HFFc6 (cell line): ENCODE results near the gene CEP250. TPM values are rescaled to one million over a fixed set of nuclear protein-coding genes. Genes with fewer than 3 reads are reported as not detected.

Experiments
- DNase-seq: peaks from one replicate; pipeline ENCODE4 v3.0.0-alpha.2; 2018
- H3K27ac Mint-ChIP-seq: 2 replicates; pipeline ENCODE4 v1.8.0; 2020; ENCODE audit warnings: mild to moderate bottlenecking, mixed read lengths
- H3K27me3 Mint-ChIP-seq: 2 replicates; pipeline ENCODE4 v1.8.0; 2021; ENCODE audit warnings: mild to moderate bottlenecking, moderate library complexity, mixed read lengths; ENCODE audit not compliant: insufficient read depth
- H3K36me3 Mint-ChIP-seq: 2 replicates; pipeline ENCODE4 v1.8.0; 2021; ENCODE audit warnings: low read depth, mixed read lengths
- H3K4me1 Mint-ChIP-seq: 2 replicates; pipeline ENCODE4 v1.8.0; 2020; ENCODE audit warnings: low read depth, mixed read lengths
- H3K4me3 Mint-ChIP-seq: 2 replicates; pipeline ENCODE4 v1.8.0; 2020; ENCODE audit warnings: mild to moderate bottlenecking, moderate library complexity, mixed read lengths
- H3K9me3 Mint-ChIP-seq: 2 replicates; pipeline ENCODE4 v1.8.0; 2020; ENCODE audit warnings: mild to moderate bottlenecking, mixed read lengths
- long read RNA-seq: library from polyadenylated mRNA; unstranded; transcript quantifications from one replicate; pipeline ENCODE4 v2.0.0, GENCODE V29; 2019
- total RNA-seq, 6 experiments: library from RNA; stranded (reverse); fragmentation: NEBNext Ultra II Directional; extraction: Animal tissue kit (Norgen Biotek cat#: 25700); gene quantifications; 2 replicates in 1 of 6; 3 replicates in 5 of 6; pipeline ENCODE4 v1.2.3, GENCODE V29; 2021
- TF ChIP-seq, protein P1 (sequence below): fragments of 200-600 bp; sonication (generic); IDR thresholded peaks from 2 replicates; pipeline ENCODE4 v1.5.0; 2021; ENCODE audit warnings: antibody characterized with exemption, mild to moderate bottlenecking

CEP250 gene, protein sequence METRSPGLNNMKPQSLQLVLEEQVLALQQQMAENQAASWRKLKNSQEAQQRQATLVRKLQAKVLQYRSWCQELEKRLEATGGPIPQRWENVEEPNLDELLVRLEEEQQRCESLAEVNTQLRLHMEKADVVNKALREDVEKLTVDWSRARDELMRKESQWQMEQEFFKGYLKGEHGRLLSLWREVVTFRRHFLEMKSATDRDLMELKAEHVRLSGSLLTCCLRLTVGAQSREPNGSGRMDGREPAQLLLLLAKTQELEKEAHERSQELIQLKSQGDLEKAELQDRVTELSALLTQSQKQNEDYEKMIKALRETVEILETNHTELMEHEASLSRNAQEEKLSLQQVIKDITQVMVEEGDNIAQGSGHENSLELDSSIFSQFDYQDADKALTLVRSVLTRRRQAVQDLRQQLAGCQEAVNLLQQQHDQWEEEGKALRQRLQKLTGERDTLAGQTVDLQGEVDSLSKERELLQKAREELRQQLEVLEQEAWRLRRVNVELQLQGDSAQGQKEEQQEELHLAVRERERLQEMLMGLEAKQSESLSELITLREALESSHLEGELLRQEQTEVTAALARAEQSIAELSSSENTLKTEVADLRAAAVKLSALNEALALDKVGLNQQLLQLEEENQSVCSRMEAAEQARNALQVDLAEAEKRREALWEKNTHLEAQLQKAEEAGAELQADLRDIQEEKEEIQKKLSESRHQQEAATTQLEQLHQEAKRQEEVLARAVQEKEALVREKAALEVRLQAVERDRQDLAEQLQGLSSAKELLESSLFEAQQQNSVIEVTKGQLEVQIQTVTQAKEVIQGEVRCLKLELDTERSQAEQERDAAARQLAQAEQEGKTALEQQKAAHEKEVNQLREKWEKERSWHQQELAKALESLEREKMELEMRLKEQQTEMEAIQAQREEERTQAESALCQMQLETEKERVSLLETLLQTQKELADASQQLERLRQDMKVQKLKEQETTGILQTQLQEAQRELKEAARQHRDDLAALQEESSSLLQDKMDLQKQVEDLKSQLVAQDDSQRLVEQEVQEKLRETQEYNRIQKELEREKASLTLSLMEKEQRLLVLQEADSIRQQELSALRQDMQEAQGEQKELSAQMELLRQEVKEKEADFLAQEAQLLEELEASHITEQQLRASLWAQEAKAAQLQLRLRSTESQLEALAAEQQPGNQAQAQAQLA (N-terminal part only)
- 10 to 100 TPM; 18.3 to 26.3 (median 22.9) TPM for total RNA-seq
- long read RNA-seq, partial matches to known transcripts, result 8 of 17 reads
- long read RNA-seq, other reads (novel, unspliced or antisense), result 9 of 17 reads

DNA sequence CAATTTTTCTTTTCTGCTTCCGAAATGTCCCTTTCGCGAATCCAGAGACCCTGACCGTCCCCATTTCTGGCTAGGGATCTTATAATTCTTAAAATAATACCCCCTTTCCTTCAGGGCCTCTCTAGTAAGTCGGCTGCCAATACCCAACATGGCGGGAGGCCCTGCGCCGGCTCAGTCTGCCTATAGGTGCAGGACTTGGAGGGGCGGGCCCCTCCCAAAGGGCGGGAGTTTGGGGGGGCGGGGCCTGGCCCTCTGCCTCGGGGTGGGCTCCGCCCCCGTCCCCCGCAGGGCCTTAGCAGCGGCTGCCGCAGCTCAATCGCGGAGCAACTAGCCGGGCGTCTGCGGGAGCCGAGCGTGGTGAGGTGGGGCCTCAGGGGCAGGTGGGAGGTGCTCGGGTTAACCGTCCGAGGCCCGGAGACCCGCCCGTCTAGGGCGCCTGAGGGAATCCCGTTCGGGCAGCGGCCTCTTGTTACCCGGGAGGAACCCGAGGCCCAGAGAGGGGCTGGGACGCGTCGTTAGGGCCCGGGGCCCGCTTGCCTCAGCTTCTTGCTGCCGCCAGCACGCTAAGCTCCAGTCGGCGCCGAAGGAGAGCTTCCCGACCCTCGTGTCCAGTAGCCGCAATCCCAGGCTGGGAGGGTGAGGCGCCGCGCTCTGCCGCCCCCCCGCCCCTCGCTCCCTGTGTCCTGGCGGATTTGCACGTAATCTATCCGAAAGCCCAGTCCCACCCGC, at the start of gene CEP250:
Gene CEP250, plus strand, starts transcription at position 718 of the 729 bp plus-strand sequence. CDS start 6,770 bp downstream, outside the sequence.
- TF ChIP-seq, protein P1, sequence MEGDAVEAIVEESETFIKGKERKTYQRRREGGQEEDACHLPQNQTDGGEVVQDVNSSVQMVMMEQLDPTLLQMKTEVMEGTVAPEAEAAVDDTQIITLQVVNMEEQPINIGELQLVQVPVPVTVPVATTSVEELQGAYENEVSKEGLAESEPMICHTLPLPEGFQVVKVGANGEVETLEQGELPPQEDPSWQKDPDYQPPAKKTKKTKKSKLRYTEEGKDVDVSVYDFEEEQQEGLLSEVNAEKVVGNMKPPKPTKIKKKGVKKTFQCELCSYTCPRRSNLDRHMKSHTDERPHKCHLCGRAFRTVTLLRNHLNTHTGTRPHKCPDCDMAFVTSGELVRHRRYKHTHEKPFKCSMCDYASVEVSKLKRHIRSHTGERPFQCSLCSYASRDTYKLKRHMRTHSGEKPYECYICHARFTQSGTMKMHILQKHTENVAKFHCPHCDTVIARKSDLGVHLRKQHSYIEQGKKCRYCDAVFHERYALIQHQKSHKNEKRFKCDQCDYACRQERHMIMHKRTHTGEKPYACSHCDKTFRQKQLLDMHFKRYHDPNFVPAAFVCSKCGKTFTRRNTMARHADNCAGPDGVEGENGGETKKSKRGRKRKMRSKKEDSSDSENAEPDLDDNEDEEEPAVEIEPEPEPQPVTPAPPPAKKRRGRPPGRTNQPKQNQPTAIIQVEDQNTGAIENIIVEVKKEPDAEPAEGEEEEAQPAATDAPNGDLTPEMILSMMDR, result no peak
- H3K4me1 Mint-ChIP-seq, result peaks cover 30% of the 10 kb centered on the region
- H3K36me3 Mint-ChIP-seq, result peaks cover 2% of the 10 kb centered on the region; the same call in 1 of the 2 replicates
- H3K27ac Mint-ChIP-seq, result peak within 1 kb of the TSS; percentile 97
- peak; percentile 83 for DNase-seq
- H3K4me3 Mint-ChIP-seq, result peak within 1 kb of the TSS; percentile 91
- H3K9me3 Mint-ChIP-seq, result no peaks in the 10 kb centered on the region
- peaks cover 2% of the 10 kb centered on the region for H3K27me3 Mint-ChIP-seq

- Mint-ChIP-seq H3K27ac (no peak overlapping the region), H3K4me1 (peaks cover 3% of the 10 kb centered on the region), H3K27me3 (no peaks in the 10 kb centered on the region), H3K4me3 (peak overlapping the region; percentile 7; the same call in 1 of the 2 replicates), H3K36me3 (peaks cover 43% of the 10 kb centered on the region), H3K9me3 (no peaks in the 10 kb centered on the region)
- TF ChIP-seq, protein P1, result no peak
- no peak for DNase-seq
Observed at GRCh38 chr20:35405775-35406174, 49.6 kb upstream of the CEP250 start.

GRCh38 chr20:35408270-35408669, 47.1 kb upstream of the CEP250 start:
- Mint-ChIP-seq H3K4me3 (no peak overlapping the region), H3K27ac (no peak overlapping the region), H3K9me3 (no peaks in the 10 kb centered on the region), H3K4me1 (peaks cover 13% of the 10 kb centered on the region), H3K36me3 (peaks cover 48% of the 10 kb centered on the region), H3K27me3 (no peaks in the 10 kb centered on the region)
- DNase-seq, result no peak
- TF ChIP-seq, protein P1, result no peak

DNA sequence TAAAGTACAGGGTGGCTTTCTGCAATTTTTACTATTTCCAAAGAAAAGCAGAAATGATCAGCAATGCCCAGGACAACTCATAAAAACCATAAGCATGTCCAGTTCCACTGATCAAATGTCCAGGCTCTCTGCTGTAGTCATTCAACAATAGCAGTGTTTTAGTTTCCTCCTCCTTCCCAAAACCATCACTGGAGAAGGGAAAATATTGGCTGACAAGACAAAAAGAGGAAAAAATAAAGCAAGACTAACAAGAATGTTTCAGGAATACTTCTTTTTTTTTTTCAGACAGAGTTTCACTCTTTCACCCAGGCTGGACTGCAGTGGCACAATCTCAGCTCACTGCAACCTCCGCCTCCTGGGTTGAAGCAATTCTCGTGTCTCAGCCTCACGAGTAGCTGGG, 45.9 kb upstream of the CEP250 start:
- no peak overlapping the region for H3K27ac Mint-ChIP-seq
- H3K4me1 Mint-ChIP-seq, result peaks cover 13% of the 10 kb centered on the region
- H3K27me3 Mint-ChIP-seq, result no peaks in the 10 kb centered on the region
- peaks cover 47% of the 10 kb centered on the region for H3K36me3 Mint-ChIP-seq
- TF ChIP-seq, protein P1, result no peak
- no peak overlapping the region for H3K4me3 Mint-ChIP-seq
- no peak for DNase-seq
- H3K9me3 Mint-ChIP-seq, result no peaks in the 10 kb centered on the region
